Muscle of back (tissue), 11 donors: ENCODE data around the gene RASGRF2. TPM values are rescaled to one million over a fixed set of nuclear protein-coding genes. Genes with fewer than 3 reads are reported as not detected.
A peak's percentile ranks its signal among the peaks of the same experiment; 100 is the strongest.

Experiments
- DNase-seq, 3 donors: peaks; one replicate each; pipeline versions ENCODE4 v3.0.0 to v3.0.0-alpha.2; 2013
- polyA plus RNA-seq, 10 donors: library from polyadenylated mRNA; unstranded; fragments of 120-200 nt; gene quantifications; one replicate each; pipeline ENCODE4 v1.2.1, GENCODE V29; 2013; ENCODE audit not compliant: insufficient read length in 10 of 10

Gene RASGRF2
- polyA plus RNA-seq, 10 donors = 0.35 to 3.4 (median 0.85) TPM

- no peak for DNase-seq
Measured at GRCh38 chr5:81171769-81172168, 211.6 kb downstream of the RASGRF2 start.

DNA sequence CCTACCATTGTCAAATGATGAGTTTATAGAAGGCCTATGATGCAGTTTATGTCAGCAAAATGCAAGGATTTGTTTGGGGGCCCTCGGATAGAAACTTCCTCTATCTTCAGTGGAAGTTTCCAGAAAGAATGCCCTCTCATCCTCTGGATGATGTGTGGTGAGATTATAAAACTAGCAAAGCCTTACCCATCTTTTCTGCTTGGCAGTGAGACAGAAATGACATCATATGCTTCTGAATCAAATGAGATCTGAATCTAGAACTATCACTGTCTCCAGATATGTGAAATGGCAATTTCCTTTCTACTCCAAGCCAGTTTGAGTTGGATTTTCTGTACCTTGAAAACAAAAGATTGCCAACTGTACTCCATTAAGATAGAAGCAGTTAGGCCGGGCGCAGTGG lies 212.5 kb downstream of the RASGRF2 start:
- no peak for DNase-seq

- peak in 2 of 3 donors; percentile 15 to 61 for DNase-seq
Measured at GRCh38 chr5:81177061-81177460, 216.9 kb downstream of the RASGRF2 start.

DNA sequence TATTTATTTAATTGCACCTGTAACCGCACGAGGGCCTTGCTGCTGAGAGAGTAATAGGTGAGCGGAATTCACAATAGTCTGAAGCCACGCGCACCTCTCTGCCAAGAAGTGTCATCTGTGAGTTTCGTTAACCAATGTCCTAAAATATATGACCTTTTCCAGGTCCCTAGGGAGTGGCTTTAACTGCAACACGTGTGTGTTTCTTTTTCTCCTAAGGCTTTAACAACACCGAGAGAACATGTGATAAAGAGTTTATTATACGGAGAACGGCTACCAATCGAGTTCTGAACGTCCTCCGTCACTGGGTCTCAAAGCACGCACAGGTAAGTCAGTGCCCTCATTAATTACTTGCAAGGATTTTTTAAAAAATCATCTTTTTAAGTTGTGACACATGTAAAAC lies 219.8 kb downstream of the RASGRF2 start:
- no peak for DNase-seq

GRCh38 chr5:81180780-81181460 lies 220.8 kb downstream of the RASGRF2 start:
- DNase-seq = no peak

GRCh38 chr5:81181576-81182316 lies 221.6 kb downstream of the RASGRF2 start:
- DNase-seq = no peak

- no peak for DNase-seq
Measured at GRCh38 chr5:81182396-81183390, 222.5 kb downstream of the RASGRF2 start.

DNA sequence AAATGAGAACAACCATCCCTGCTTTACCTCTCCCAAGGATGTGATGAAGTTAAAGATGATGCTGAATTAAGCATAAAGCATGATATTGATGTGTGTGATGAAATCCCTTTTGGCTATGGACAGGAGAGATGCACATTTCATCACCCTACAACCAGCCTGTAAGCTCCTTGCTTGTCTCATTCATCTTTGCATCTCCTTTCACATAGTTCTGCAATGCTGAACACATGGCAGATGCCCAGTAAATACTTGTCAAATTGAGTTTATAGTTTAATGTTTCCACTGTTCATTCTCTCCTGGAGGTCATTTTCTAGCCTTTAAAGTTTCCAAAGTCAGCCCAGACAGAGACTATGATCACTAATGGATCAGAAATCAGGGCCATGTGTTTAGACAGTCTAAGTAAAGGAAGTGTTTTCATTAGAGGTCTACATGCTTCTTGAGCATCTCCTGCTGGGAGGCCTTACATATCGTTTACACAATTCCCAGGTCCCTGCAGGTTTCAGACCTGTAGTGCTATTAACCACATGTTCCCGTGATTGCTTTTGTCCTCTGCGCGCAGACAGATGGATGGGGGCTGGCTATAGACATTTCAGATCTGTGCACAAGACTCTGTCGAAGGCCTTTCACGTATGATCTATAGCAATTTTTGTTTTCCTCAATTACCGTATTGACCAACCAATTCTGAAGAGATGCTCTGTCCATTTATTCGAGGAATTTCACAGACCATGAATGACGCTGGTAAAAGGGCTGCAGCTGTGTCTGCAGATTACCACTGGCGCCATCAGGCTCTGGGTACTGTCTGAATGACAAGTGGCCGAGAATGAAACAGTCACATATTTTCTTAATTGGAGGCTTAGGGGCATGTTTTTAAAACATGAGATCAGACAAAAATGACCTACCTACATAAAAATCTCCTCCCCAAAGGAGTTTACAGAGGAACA lies 223.9 kb downstream of the RASGRF2 start:
- DNase-seq = no peak

- no peak for DNase-seq
Measured at GRCh38 chr5:81184749-81185110, 224.6 kb downstream of the RASGRF2 start.

GRCh38 chr5:81187885-81188284 lies 227.7 kb downstream of the RASGRF2 start:
- no peak for DNase-seq

DNA sequence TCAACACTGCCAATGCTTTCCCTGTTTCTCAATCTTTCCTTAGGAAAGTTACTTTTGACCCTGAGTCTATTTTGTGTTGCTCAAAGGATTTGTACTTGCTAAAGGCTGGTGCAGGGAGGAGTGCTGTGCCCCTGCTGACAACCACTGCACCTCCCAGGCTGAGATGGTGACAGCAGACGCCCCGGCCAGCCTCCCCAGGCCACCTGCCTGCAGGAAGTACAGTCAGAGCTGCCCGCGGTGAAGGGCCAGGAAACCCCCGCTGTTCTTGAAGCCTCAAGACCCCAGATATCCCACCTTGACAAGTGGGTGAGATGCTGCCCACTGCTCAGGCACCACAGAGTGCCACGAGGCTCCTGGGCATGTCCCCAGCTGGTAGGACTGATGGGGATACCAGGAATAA lies 228.8 kb downstream of the RASGRF2 start:
- no peak for DNase-seq

- no peak for DNase-seq
Measured at GRCh38 chr5:81189875-81190498, 229.8 kb downstream of the RASGRF2 start.

- DNase-seq = no peak
Measured at GRCh38 chr5:81191726-81192372, 231.7 kb downstream of the RASGRF2 start.

DNA sequence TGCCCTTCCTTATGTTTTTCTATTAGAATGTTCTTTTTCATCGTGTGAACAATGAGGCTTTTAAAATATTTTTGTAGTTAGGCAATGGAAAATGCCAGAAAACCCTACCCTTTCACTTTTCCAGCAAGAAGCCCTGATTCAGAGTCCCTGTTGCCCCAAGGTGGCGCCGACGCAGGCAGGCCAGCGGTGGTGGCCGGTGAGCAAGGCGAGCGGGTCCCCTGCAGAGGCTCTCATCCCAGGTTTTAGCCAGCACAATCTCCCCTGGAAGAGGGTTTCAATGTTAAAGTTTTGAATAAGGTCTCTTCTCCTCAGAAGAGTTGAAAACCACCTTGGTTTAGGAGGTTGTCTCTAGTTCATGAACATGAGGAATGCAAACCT lies 232.2 kb downstream of the RASGRF2 start:
- DNase-seq = no peak

GRCh38 chr5:81194633-81195334 lies 234.6 kb downstream of the RASGRF2 start:
- peak; percentile 65 to 91 (median 85) for DNase-seq

DNA sequence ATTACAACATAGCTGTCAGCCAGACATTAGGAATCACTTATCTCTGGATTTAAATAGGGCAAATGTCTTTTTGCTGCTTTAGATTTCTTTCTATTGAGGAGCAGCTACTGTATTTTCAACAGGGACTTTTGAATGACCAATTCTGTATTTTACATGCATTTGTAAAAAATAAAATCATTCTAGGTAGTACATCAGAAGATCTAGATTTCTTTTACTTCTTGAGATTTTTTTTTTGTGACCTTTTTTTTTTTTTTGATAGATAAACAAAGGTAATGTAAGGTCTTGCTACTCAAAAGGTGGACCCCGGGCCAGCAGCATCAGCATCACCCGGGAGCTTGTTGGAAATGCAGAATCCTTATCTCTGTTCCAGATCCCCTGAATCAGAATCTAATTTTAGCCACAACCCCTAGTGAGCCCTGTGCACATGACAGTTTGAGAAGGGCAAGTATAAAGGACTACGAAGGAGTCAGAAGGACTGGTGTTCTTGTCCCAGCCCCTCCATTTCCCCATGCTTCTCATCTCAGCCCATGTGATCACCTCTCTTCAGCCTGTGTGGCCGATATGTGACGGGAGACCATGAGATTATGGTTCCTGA lies 235.3 kb downstream of the RASGRF2 start:
- DNase-seq = no peak

GRCh38 chr5:81202655-81203054 lies 242.5 kb downstream of the RASGRF2 start:
- no peak for DNase-seq

- DNase-seq = no peak
Measured at GRCh38 chr5:81203729-81204128, 243.6 kb downstream of the RASGRF2 start.

- DNase-seq = no peak
Measured at GRCh38 chr5:81204205-81204604, 244.0 kb downstream of the RASGRF2 start.
